ENCODE results near the gene FGR.

Gene FGR

GRCh38 chr1:27566462-27567145 is 68.4 kb downstream of the FGR start:
- DNase-seq (ENCODE audit: low read depth), result no peak

GRCh38 chr1:27564710-27565649 is 70.0 kb downstream of the FGR start:
- no peak for DNase-seq (ENCODE audit: low read depth)

- no peak for DNase-seq (ENCODE audit: low read depth)
Measured at GRCh38 chr1:27563591-27564471, 71.2 kb downstream of the FGR start.

DNA sequence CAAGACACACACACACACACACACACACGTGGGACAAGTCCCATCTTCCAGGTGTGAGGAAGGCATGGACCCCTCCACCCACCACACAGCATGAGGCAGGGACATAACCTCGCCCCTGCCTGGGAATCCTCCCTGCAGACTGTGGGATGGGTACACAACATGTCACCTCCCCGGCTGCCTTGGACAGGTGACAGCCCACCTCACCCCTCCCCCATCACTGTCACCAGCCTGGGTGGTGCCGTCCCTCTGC is 71.7 kb downstream of the FGR start:
- no peak for DNase-seq (ENCODE audit: low read depth)

DNA sequence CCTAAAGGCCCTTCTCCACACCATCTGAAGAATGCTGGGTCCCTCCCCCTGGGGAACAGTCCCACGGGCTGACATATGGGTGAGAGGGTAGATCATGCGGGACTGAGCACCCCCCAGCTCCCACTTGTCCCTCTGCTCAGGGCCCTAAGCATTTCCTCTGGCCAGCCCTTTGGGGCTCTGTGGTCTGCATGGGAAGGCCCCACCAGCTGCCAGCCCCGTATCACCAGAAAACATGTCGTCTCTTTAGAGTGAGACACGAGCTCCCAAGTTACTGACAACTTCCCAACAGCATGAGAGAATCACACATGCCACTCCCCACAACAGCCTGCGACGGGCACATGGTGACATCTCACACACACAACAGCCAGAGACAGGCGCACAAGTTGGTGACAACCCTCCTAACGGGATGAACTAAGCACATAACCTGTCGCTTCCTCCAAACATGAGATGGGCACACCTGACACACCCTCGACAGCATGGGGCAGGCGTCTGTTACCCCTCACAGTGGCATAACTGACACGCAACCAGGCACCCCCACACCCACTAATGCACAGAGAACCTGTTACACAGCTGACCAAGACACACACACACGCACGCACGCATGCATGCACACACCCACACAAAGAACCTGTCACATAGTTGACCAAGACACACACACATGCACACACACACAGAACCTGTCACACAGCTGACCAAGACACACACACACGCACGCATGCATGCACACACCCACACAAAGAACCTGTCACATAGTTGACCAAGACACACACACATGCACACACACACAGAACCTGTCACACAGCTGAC is 72.2 kb downstream of the FGR start:
- no peak for DNase-seq (ENCODE audit: low read depth)
